ENCODE data around the gene GRIN2B.

The GRIN2B gene

DNA sequence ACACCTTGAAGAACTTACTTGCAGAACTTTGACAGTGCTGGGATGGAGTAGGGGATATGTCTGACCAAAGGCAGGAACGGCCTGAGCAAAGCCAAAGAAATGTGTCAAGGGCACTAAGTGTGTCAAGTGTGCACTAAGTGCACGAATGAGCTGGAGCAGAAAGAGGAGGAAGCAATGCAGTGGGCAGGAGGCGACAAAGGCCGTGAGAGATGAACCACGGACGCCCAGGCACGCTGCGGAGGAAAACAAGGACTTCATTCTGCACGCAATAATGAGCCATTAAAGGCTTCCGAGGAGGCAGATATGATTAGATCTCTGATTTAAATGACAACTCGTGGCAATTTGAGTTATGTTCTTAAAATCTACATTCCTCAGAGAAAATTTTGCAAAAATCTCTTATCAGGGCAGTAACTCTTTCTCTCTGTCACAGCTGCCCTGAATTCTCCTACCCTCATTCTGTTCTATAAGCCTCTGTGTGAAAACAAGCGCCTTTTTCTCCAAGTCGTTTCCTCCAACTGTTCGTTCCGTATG, 25.3 kb downstream of the GRIN2B start:
- no peak for DNase-seq

DNA sequence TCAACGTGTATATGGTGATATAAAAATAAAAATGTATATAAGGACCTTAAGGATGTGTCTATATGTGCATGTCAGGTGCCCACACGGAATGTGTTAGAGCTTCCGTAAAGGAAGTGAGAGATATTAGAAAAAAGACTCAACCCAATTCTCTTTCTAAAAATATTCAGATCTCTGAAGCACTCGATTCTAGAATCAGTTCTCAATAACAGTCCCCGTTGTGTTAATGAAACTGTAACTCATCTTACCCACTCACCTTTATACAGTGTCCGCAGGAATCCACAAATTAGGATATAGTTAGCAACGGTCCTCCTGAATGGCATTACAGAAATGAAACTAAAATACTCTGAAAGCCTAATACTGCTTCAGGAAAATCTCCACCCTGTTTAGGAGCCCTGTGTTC, 29.3 kb downstream of the GRIN2B start:
- no peak for DNase-seq

DNA sequence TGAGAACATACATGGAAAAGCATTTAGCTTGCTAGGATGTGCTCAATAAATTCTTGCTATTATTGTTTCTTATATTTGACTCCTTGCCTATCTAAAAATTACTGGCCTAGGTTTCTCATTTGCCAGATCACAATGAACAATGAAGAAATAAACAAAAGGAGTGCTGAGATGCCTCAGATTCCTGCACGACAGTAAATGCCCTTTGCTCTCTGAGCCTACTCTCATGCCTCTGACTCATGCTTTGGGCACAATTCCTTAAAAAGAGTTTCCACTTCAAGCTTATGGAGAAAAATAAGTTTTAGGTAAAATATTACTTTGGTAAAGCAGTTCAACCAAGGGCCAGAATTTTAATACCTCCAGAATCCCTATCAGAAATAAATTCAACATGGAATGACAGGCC, 30.9 kb downstream of the GRIN2B start:
- DNase-seq = no peak

DNA sequence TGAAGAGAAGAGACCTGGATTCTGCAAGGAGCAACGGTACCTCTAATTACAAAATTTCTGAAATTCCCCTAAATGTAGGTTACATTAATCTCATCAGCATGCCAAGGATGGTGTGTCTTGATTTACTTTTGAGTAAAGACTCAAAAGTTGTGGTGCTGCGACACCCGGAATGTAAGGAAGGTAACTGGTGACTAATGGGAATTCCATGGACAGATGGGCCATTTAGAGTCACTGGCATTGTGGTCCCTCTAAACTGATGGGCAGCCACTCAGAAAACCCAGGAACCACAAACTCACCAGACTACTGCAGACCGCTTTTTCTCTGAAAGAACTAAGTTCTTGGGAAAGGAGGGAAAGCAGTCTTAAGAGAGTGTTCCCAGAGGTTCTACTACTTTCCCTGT, 32.8 kb downstream of the GRIN2B start:
- no peak for DNase-seq

DNA sequence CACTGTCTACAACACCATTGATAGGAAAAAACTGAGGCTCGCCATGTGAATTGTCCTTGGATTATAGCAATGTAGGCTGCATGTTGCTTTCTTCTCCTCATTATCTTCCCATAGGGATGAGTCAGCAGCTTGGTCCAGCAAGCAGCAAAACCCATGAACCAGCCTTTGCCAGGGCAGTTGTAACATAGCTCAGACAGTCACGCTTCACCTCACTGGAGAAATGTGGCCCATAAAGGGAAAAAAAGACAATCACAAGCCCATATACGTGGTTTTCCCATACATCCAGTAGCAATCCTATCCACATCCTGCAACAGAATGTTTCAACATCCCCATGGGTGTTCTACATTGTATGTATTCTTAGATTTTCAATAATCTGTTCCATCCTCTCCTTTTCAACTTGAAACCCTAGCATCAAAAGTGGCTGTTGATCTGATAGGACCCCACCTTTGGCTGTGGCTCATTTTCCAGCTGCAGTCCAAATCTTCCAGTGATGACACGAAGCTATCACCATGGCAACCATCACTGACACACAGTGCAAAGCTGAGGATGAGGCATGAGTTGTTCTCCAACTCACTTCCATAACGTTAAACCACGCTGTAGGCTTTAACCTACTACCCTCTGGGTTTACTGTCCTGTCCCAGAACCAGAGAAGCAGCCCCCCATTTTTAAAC, 34.0 kb downstream of the GRIN2B start:
- no peak for DNase-seq

DNA sequence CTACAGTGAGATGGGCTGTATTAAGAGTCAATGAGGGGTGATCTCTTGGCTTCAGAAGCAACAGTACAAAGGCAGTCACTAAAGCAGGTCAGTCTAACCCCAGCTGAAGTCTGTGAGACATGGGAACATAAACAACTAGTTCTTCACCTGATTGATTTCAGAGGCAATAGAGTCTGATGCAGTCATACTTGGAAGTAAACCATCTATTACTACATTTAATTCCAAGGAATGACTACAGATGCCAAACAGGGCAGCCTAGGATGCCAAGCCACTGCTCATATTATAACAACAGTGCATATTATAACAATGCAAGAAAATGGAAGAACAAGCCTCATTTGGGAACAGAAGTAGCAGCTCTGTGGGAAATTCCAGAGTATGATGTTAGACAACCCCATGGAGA, 35.8 kb downstream of the GRIN2B start:
- no peak for DNase-seq

DNA sequence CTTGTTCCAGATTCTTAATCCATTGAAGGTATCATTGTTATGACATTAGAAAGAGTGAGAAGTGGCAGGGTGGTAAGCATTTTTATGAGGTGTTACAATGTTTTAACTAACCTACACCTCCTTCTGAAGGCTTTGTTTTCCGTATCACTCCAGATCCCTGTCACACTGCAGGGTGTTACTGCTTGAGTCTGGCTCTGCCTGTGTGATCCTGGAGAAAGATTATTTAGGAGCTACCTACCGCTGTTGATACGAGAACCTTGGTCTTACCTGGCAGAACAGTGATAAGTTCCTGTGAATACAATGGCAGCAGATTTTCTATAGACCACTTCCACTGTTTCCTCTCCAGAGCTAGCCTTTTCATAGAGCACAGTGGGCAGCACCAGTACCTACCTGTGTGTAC, 36.2 kb downstream of the GRIN2B start:
- no peak for DNase-seq

DNA sequence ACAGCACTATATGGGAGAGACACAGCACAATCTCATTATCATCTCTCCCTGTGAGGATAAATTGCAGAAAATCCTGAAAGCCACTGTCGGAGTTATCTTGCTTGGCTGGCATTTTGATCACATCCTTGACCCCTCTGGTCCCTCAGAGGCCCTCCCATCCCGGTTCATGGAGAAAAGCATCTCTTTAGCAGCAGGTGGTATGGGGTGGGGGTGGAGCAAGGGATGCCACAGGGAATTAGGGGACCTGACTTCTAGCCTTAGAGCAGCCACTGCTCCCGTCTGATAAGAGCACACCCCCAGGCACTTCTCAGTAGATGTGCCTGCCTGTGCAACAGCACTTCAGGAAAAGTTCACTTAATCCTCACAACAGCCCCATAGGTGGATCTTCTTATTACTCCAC, 38.6 kb downstream of the GRIN2B start:
- DNase-seq = no peak

DNA sequence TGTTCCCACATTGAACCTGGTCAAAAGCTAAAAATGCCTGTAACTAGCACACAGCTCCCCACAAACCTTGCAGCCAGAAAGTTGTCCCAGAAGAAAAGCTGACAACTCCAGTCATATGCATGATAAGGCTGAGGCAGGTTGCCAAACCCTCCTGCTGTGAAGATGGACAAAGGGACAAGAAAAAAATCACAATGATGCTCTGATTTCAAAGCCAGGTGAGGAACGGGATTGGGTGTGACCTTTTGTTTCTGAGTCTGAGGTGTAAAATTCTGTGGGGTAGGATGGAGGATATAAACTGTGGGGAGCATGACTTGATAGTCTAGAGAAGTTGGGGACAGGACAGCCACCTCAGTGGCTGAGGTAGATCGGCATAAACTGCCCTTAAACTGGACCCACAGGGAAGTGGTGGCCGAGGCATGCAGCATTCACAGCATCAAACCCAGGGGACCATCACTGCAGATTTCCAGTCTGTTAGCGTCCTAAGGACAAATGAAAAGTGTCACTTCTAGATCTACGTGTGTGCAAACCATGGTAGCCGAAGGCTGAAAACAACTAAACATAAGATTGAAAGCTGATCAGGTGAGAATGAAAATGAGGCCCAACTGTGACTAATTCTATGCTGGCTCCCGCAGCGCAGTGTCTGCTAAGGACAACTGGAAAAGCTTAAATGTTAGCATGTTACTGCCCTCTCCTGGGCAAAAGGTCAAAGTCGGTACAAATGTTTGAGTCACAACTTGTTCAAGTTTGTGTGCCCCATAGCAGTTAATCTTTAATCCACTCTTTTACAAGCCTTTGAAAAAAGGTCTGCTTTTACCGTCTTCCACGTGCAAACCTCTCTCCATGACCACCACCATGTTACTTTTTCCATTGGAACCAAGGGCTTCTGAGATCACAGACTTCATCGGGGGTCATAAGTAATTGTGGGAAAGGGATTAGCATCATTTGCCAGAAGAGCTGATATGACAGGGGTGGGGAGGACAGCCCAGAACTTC, 39.8 kb downstream of the GRIN2B start:
- DNase-seq = no peak

DNA sequence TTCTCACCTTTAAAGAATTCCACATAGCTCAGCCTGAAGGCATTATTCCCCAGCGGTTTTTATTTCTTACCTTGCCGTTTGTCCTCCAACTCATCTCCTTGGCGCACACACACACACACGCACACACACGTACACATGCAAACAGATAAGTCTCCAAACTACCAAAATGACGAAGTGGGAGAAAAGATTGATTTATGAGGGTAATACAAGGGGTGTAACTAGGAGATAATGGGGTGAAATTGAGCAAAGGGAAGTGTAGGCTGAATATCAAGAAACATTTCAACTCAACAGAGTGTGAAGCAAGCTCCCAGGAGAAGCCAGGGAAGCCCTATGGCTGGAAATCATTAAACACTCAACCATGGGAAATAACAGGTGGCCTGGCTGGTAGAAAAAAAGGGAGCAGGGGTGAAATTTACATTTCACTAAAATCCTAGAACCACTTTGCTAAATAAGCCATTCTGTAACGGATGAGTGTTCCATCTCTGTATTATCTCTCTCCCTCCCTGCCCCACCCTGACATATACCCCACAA, 41.0 kb downstream of the GRIN2B start:
- DNase-seq = no peak

DNA sequence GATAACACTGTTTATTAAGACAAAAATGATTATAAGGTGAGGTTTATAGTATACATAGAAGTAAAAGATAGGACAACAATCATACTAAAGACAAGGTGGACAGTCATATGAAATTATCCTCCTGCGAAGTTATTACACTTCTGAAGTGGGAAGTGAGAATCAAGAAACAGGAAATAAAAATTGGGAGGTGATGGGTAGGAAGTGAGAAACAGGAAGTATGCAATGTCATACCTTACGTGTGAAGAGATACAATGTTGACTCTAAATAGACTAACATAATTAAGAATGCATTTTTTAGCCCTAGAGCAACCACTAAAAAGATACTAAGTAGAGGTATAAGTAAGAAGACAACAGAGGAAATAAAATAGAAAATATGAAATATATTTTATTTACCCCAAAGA, 43.7 kb downstream of the GRIN2B start:
- no peak for DNase-seq

DNA sequence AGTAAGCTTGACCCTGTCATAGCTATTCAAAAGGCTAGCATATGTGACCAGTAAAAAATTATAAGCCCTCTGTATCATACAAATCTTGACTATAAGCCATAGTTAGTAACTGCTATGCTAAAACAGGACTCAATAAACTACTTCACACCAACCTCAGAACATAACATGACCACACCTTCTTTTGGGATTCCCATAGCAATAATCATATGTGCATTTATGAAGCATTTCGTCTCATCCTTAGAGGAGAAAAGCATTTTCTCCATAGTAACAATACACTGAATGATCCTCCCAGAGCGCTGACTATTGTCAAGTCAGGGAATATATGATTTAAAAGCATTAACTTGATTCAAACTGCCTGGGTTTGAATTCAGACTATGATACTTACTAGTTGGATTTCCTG, 46.2 kb downstream of the GRIN2B start:
- no peak for DNase-seq
